GM18502 (cell line): Measurements from ENCODE around the gene COA1.
"Not testable (repeated sequence)": the region's sequence is repeated elsewhere in the genome, so short reads cannot be mapped to it uniquely, and the experiment has no call there.

Experiments
- ATAC-seq: cut with Tn5 transposase; IDR thresholded peaks from one replicate; pipeline ENCODE4 v1.9.1; 2021; ENCODE audit warnings: mild to moderate bottlenecking; ENCODE audit not compliant: unreplicated experiment, poor library complexity

The COA1 gene

GRCh38 chr7:43758822-43759683, 29.7 kb upstream of the COA1 start:
- ATAC-seq = peak; percentile 70

GRCh38 chr7:43758029-43758821, 28.9 kb upstream of the COA1 start, which contains the start of gene BLVRA:
Gene BLVRA, plus strand, starts transcription at chr7:43758680. Its CDS starts 12,479 bp downstream, at chr7:43771159.
- peak; percentile 72 for ATAC-seq

DNA sequence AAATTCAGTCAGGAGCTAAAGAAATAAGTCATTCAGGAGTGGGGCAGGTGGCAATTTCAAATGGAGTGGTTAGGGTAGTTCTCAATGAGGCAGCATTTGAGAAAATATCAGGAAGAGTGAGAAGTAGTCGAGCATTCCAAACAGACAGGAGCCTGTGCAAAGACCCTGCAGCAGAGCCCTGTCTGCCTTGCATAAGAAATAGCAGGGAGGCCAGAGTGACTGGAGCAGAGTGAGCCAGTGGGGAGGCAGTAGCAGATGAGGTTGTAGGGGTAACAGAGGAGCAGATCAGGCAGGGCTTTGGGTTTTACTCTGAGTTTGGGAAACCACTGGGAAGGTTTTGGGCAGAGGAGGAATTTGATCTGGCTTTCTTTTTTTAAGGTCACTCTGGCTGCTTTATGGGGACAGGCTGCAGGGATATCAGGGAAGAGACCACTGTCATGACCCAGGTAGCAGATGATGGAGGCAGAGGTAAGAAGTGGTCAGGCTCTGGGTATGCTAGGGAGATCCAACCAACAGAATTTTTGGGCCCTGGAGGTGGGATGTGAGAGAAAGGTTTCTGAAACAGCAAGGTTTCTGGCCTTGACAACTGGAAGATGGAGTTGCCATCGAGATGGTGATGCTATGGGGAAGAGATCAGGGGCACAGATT, 27.9 kb upstream of the COA1 start:
- no peak for ATAC-seq

DNA sequence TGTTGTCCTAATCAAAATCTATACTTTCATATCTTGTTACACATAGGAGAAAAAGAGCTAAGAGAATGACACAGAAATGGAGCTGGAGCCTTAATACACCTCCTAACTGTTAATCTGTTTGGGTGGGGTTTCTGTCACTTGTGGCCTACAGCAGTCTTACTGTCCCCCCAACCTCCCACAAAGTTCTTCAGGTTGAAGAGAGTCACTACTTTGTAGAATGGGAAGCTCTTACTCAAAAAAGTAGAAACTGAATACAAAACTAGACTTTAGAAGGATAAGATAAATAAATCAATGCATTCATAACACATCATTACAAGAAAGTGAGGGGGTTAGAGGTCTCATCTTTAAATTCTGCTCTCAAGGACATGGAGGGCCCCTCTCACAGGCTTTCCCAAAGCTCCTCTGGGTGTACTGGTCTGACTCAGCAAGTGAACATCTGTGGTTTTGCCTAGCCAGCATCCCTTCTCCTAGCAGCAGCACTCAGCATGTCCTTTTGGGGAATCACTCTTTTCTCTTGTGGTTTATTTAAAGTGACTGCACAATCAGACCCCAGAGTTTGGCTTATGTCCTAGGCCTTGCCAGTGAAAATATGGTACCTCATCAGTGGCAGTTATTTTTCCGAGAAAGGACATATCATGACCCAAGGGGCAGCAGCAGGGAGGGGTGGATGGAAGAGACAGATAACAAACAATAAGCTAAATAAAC, 27.2 kb upstream of the COA1 start:
- ATAC-seq = no peak

DNA sequence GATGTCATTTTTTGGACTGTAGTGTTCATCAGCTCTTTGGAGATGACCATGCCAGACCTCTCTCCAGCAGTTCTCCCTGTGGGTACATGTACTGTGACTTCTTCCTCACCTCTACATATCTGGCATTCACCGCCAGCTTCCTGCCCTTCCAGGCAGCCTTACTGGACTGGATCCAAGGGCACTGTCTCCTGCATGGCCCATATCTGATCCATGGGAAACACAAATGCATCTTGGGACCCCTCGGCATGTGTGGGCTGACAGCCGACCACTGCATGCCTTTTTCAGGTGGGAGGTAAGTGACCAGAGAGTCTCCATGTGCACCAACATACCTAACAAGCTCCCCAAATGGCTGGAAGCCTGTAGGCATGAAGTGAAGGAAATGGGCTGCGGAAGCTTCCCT, 25.3 kb upstream of the COA1 start:
- no peak for ATAC-seq

- no peak for ATAC-seq
Observed at GRCh38 chr7:43753843-43754242, 24.5 kb upstream of the COA1 start.

- no peak for ATAC-seq
Observed at GRCh38 chr7:43753271-43753810, 24.0 kb upstream of the COA1 start.

DNA sequence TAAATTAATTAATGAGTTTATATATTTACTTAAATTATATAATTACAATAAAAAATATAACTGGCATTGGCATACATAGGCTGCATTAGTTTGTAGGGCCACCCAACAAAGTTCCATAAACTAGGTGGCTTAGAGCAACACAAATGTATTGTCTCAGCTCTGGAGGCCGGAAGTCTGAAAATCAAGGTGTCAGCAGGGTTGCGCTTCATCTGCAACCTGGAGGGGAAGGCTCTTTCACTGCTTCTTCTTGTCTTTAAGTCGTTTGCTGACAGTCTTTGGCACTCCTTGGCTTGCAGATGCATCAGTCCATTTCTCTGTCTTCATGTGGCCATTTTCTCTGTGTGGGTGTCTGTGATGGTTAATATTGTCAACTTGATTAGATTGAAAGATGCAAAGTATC, 23.1 kb upstream of the COA1 start:
- ATAC-seq = no peak

- ATAC-seq = peak; percentile 20
Observed at GRCh38 chr7:43750016-43750887, 20.9 kb upstream of the COA1 start.

DNA sequence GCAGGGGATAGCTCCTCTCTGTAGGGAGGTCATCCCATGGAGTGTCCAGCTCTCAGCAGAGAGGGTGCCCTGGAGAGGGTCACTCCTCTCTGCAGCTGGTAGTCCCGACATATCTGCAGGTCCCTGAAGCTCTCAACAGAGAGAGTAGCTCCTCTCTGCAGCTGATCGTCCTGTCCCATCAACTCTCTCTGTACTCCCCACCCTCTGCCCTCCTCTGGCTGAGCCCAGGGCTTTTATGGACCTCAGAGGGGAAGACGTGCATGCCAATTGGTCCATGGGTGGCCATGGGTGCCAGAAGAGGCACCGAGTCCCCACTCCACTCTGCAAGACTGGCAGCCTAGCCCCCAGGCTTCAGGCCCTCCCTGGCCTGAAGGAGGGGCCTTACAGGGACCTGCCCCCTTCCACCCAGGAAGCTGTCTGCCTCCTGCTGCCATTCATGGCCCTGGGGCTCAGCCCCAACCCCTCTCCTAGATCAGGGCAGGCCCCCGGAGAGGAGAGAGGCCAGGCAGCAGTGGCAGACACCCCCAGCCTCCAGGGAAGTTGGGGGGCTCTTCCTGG, 20.1 kb upstream of the COA1 start:
- ATAC-seq = no peak

DNA sequence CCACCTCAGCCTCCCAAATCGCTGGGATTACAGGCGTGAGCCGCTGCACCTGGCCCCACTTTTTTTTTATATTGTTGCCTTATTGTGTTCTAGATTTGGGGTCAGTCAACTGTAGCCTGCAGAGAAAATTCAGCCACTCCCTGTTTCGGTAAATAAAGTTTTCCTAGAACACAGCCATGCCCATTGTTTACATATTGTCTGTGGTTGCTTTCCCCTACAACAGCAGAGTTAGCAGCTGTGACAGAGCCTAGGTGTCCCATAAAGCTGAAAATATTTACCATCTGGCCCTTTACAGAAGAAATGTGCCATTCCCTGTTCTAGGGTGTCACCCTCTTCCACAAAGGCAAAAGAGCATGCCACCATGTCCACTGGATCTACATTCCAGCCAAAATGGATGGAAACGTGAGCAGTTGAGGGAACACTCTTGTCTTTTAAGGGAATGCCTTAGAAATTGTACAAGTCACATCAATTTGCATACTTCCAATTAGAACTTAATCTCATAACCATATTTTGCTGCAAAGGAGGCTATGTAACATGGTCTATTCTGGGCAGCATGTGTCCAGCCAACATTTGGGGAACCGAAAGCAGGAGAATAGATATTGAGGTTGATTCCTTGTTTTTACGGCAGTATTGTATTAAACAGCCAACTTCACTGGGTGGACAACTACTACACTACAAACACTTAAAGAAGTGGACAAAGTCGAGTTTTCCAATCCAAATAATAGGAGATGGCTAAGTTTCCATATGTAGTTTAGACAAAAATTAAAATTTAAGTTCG, 18.2 kb upstream of the COA1 start:
- no peak for ATAC-seq

DNA sequence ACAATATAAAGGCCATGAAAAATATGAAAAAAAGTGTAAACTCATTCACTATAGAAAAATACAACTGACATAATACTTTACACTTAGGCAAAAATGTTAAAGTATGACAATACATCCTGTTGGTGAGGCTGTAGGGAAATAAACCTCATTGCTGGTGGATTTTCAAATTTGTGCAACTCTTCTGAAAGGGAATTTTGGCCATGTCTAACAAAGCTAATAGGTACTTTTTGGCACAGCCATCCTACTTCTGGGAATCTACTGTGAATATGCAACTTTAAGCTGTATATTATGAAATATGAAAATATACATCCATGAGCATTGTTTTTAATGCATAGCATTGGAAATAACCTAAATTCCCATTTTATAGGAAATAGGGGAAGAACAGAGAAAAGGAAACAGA, 13.4 kb upstream of the COA1 start:
- no peak for ATAC-seq

GRCh38 chr7:43737467-43738127, 8.3 kb upstream of the COA1 start:
- no peak for ATAC-seq

DNA sequence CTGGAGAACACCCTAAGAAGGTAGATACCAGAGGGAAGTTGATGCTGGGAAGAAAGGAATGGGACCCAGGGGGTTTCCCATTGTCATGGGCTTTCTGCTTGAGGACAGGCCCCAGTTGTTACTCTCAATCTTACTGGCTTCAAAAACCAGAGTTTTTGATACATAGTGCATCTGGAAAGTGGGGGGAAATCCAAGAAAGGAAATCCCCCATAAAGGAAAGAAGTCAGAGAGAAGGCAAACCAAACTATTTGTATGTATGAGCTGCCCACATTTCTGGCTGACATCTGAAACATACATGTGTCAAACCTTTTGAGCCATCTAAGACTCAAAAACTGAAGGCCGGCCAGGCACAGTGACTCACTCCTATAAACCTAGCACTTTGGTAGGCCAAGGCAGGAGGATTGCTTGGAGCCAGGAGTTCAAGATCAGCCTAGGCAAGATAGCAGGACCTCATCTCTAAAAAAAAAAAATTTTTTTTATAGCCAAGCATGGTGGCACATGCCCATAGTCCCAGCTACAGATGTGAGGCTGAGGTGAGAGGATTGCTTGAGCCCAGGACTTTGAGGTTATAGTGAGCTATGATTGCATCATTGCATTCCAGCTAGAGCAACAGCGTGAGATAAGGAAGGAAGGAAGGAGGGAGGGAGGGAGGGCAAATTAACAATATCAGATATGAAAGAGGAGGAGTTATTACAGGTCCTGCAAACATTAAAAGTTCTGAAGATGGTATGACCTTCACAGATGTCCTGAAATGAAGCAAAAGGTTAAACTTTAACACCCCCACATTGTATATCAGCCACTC, 6.7 kb upstream of the COA1 start:
- peak; percentile 79 for ATAC-seq

GRCh38 chr7:43735403-43735801, 6.1 kb upstream of the COA1 start:
- peak; percentile 36 for ATAC-seq

GRCh38 chr7:43734575-43735332, 5.4 kb upstream of the COA1 start:
- ATAC-seq = not testable (repeated sequence)
